T follicular helper cell (primary cell): Measurements from ENCODE around the gene FGF19.

Experiments
- DNase-seq: peaks from one replicate; pipeline ENCODE4 v3.0.0-alpha.2; 2020; ENCODE audit warnings: low read depth

FGF19 gene

DNA sequence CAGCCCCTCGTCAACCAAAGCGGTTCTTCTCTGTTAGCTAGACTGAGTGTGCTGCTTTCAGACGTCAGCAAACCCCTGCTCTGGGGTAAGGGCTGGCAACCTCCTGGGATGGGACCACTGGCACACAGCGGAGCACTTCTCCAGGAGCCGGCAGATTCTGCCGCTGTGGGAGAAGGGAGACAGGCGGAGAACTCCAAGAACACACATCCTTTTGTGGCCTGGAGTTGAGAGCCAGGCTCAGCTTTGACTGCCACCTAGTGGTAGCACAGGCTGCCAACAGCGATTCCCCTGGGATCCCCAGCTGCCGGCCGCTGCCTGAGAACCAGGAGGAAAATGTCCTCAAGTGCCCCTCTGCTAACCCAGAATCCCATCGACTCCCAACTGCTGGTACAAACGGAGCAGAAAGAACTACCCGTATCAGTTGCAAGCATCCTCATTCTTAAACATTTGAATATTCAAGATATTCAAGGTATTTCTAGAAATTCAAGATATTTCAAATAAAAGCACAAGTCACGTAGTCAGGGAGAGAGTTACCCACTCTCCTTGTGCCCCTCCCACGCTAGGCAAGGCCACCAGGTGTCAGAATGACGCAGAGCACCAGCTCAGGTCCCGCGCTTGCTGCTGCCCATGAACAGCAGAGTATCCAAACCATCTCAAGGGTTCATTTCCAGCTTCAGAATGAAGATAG is 33.5 kb downstream of the FGF19 start:
- peak; percentile 41 for DNase-seq

- no peak for DNase-seq
These were observed 34.3 kb downstream of the FGF19 start for GRCh38 chr11:69669486-69669885.

GRCh38 chr11:69667619-69668604 is 35.9 kb downstream of the FGF19 start:
- no peak for DNase-seq

DNA sequence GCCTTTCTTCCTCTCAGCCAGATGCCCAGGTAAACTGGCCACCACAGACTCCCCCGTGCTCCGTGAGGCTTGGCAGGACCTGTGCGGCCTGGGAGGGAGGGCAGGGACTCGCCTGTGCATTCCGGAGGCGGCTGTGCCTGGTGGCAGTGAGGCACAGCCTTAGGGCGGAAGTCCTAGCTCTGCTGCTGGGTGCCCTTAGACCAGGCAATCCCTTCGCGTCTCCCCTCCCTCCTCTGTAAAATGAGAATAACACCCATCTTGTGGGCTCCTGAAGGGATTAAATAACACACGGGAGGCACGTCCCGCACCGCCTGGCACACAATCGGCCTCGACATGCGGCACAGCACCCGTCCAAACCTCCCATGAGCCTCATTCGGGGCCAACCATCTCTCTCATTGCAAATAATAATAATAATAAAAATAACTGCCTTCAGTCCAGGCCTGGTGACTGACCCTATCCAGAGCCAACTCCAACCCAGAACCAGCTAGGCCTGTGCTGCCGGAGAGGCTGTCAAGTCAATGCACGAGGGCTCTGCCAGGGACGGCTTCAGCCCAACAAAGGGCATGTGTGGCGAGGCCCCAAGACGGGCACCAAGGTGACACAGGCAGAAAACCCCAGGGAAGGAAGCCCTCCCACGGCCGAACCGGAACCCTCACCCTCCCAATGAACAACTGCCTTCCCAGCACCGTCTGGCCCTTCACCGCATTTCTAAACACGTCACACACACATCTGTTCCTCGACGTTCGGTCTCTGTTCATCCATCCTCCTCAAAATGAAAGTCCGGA is 36.9 kb downstream of the FGF19 start:
- no peak for DNase-seq

GRCh38 chr11:69666261-69666660 is 37.6 kb downstream of the FGF19 start:
- DNase-seq, result no peak

DNA sequence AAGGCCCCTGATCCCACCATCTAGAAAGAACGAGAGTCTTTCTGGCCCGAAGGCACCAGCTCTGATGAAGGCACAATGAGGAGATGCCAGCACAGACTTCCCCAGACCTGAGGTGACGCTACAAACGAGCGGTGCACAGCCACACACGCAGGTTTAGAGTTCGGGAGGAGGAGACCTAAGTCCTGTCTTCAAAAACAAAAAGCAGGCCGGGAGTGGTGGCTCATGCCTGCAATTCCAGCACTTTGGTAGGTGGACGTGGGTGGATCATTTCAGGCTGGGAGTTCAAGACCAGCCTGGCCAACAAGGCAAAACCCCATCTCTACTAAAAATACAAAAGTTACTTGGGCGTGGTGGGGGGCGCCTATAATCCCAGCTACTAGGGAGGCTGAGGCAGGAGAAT is 38.2 kb downstream of the FGF19 start:
- DNase-seq, result no peak

DNA sequence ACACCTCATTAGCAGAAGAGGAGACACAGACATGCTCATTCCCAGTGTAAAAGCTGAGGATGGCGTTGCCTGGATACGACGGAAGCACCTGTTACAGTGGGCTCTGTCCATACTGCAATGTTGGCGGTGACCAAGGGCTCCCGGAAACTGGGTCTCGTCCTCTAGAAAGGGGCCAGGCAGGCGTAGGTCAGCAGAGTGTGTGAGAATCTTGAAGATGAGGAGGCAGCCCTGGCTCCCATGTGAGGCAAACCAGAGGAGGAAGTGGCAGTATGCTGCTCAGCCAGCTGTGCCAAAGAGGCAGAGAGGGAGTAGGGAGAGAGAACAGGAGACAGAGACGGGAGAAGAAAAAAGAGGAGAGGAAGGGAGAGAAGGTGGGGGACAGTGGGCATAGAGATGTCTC is 38.9 kb downstream of the FGF19 start:
- DNase-seq, result no peak

GRCh38 chr11:69664103-69664775 is 39.6 kb downstream of the FGF19 start:
- no peak for DNase-seq

DNA sequence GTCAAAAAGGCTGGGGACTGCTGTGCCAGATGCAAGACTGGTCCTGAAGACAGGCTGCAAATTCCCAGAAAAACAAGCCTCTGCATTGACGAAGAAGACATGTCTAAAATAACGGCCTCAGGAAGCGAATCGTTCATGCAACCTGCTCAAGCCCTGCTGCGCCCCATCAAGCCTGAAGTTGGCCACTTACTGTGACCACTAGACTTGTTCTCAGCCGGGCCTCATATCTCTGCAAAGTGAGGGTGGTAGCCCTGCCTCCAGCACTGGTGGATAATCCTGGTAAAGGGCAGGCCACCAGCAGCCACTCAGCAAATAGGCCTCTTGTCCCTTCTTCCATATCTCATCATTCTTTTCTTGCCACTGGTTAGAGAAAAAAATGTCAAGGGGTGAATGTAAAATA is 40.5 kb downstream of the FGF19 start:
- no peak for DNase-seq

DNA sequence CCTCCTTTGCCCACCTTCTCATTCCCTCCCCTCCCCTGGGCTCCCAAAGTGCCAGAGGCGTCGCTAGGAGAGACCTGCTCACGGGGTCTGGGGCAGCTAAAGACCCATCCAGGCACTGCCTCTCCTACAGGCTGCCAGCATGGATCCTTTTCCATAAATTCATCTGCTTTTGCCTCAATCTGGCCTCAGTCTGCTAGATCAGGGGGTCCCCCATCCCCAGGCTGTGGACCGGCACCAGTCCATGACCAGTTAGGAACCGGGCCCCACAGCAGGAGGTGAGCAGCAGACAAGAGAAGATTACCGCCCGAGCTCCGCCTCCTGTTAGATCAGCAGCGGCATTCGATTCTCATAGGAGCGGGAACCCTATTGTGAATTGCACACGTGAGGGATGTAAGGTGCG is 41.0 kb downstream of the FGF19 start:
- no peak for DNase-seq

GRCh38 chr11:69662021-69662698 is 41.7 kb downstream of the FGF19 start:
- DNase-seq, result no peak

GRCh38 chr11:69661413-69661715 is 42.5 kb downstream of the FGF19 start:
- no peak for DNase-seq

DNA sequence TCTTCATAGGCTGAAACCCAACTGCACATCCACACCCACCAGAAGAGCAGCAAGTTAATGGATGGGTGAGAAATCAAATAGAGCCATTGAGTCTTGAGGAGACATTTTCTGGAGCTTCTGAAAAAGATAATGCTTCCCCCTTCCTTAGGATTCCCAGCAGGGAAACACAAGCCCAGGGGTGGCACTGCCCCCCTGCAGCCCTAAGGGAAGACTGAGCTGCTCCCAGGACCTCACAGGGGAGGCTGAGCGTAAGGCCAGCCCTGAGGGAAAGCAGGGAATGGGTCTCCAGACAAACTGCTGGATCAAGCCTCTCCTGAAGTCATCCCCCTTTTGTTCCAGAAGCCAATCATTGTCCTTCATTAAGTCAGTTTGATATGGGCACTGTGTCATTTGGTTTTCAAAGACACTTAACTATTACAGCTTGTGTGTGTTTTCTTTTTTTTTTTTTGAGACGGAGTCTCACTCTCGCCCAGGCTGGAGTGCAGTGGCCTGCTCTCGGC is 43.8 kb downstream of the FGF19 start:
- no peak for DNase-seq

- no peak for DNase-seq
These were observed 44.2 kb downstream of the FGF19 start for GRCh38 chr11:69659591-69659990.

GRCh38 chr11:69658626-69659450 is 45.0 kb downstream of the FGF19 start:
- DNase-seq, result no peak

DNA sequence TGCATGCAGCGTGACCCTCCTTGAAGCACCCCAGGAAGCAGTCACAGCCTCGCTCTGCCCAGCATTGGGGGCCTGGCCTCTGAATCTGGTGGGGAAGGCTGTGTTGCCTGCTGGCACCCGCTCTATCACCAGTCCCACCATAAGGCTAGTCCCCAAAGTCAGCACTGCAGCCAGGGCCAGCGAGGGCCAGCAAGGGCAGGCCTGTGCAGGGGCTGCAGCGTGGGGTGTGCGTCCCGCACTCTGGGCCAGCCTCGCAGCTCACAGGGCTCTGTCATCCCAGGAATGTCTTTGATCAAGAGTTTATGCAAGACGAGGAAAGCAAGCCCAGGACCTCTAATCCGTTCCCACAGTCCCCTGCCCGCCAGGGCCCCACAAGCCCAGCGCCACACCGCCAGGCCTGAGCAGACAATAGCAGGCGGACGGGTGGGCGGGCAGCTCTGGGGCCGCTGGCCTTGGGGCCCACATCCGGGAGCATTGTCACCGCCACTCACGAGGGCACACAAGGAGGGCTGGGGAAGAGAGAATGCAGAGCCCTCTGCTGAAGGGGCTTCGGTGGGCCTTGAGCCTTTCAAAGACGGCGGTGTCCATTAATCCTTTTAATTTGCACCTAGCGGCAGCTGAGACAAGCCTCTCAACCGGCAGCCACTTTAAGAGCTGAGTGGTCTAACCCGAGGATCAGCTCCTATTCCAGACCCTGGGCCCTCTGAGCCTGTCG is 45.8 kb downstream of the FGF19 start:
- DNase-seq, result no peak

DNA sequence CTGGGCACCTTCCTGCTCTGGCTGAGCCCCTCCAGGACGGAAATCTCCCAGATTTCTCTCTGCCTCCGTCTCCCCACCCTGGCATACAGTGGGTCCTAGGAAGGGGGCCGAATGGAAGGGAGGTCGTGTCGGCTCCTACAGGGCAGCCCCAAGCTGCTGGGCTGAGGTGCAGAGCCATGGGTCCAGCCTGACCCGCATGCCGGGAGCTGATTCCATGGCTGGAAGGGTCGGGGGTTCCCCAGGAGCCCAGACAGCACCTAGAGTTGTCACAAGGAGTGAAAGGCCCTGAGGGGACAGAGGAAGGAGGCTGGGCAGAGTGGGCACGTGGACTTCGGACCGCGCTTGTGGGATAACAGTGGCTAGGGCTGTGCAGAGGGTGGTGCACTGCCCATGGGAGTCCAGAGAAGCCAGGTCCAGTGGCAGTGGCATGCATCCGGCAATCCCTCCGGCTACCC is 46.3 kb downstream of the FGF19 start:
- no peak for DNase-seq

- no peak for DNase-seq
These were observed 47.0 kb downstream of the FGF19 start for GRCh38 chr11:69656536-69657455.
